Heart right ventricle (tissue), 16 donors: ENCODE measurements around the gene IL17B. TPM values are rescaled to one million over a fixed set of nuclear protein-coding genes. Genes with fewer than 3 reads are reported as not detected.

Experiments
- ATAC-seq, 8 donors: fragments of 200-7000 bp; cut with Tn5 transposase; one replicate each; pipeline ENCODE4 v1.9.1; 2020; ENCODE audit warnings: mild to moderate bottlenecking in 8 of 8, moderate library complexity in 8 of 8, moderate number of reproducible peaks in 1 of 8
- DNase-seq, 2 donors: peaks; one replicate each; pipeline ENCODE4 v3.0.0-alpha.2; 2020
- H3K27ac ChIP-seq, 10 donors: fragments of 200-600 bp; sonication (generic) in 2 of 10; one replicate each; pipeline versions ENCODE4 v1.5.0 to v1.8.0; 2020 to 2022; ENCODE audit warnings: mild to moderate bottlenecking in 3 of 10
- H3K27me3 ChIP-seq, 7 donors: fragments of 200-600 bp; one replicate each; pipeline ENCODE4 v1.8.0; 2021 to 2022; ENCODE audit warnings: mild to moderate bottlenecking in 2 of 7
- H3K36me3 ChIP-seq, 9 donors: fragments of 200-600 bp; sonication (generic) in 1 of 9; one replicate each; pipeline versions ENCODE4 v1.5.0 to v1.8.0; 2020 to 2022; ENCODE audit warnings: mild to moderate bottlenecking in 2 of 9
- H3K4me1 ChIP-seq, 9 donors: fragments of 200-600 bp; sonication (generic) in 1 of 9; one replicate each; pipeline versions ENCODE4 v1.5.0 to v1.8.0; 2020 to 2022; ENCODE audit warnings: mild to moderate bottlenecking in 4 of 9
- H3K4me3 ChIP-seq, 10 donors: fragments of 200-600 bp; sonication (generic) in 2 of 10; one replicate each; pipeline versions ENCODE4 v1.5.0 to v1.8.0; 2020 to 2022; ENCODE audit warnings: mild to moderate bottlenecking in 7 of 10, moderate library complexity in 2 of 10
- H3K9me3 ChIP-seq, 11 donors: fragments of 200-600 bp in 10 of 11; sonication (generic) in 2 of 11; one replicate each; pipeline versions ENCODE4 v1.5.0 to v1.8.0; 2013 to 2022; ENCODE audit warnings: mild to moderate bottlenecking in 2 of 11, control low read depth in 1 of 11, moderate library complexity in 1 of 11
- CTCF ChIP-seq, 9 donors: fragments of 200-600 bp; sonication (generic) in 2 of 9; IDR thresholded peaks; one replicate each; pipeline versions ENCODE4 v1.5.0 to v1.8.0; 2021 to 2022; ENCODE audit warnings: antibody characterized with exemption in 9 of 9, mild to moderate bottlenecking in 5 of 9, moderate library complexity in 1 of 9
- whole genome bisulfite sequencing, 2 donors: extraction: QIAGEN DNeasy Blood & Tissue Kit; methylation state at CpG; one replicate each; pipeline ENCODE4 v1.1.7; 2013; ENCODE audit warnings: inconsistent platforms in 1 of 2; 5-methylcytosine and 5-hydroxymethylcytosine counted together
- intact Hi-C, 10 donors: fragments of 100-400 bp; cut with DNase I; formaldehyde crosslinking; loops; one replicate each; pipeline versions ENCODE4 v1.11.1 to v1.14.2; 2022
- polyA plus RNA-seq, 2 donors: library from polyadenylated mRNA; stranded (reverse); fragments of 200-250 nt; gene quantifications; one replicate each; pipeline ENCODE4 v1.2.3, GENCODE V29; 2013
- total RNA-seq, 10 donors: library from RNA; stranded (reverse); fragmentation: NEBNext Ultra II Directional in 3 of 10; extraction: Animal tissue kit (Norgen Biotek cat#: 25700) in 3 of 10; gene quantifications; one replicate each; pipeline versions ENCODE4 v1.2.1 to v1.2.4, GENCODE V29; 2021 to 2023
- donor health status: Arrhythmogenic right ventricular cardiomyopathy.
- donor health status: ischemic (EF 13 %, LVEDD 7.1; RV severe dilation, severe dysfunction).
- donor health status: healthy with polysubstance abuse.
- donor health status: DM: no; HTN: yes; CAD: no.
- donor health status: DM: no; HTN: no; CAD: no.
- donor health status: ischemic (EF 25% LVEDD 6.9; RV normal size, moderate dysfunction).
- donor health status: ischemic (EF 25% LVEDD 5.7; RV mildly dilated, moderate dysfunction).
- donor health status: healthy.
- donor health status: DM: yes; HTN: yes; CAD: no.
- donor health status: Ischemic cardiomyopathy.
- donor health status: ischemic (EF 35%, LVEDD 5.7; RV mildly dilated, moderate dysfunction).
- donor health status: nonischemic (EF 11% LVEDD 7.7; RV severe dilation, severe dysfunction).
- donor health status: DM: yes; HTN: yes; CAD: no.
- donor health status: PGD.
- donor health status: ischemic (EF 29% LVEDD 5.4; RV normal size, mild dysfunction).
- donor health status: nonischemic (EF 23%, LVEDD 6.1; RV moderate dilation, normal function).

IL17B gene
- total and polyA plus RNA-seq, 12 donors = 0.44 to 0.83 (median 0.57) TPM; not detected in 9

- H3K9me3 ChIP-seq = no peaks in the 10 kb centered on the region
- DNase-seq = peak in 1 of 2 donors; percentile 62
- intact Hi-C loops = loop anchor here in 3 of 10 donors (2.0 to 5.0 kb wide), 2 partner anchors 34 to 35 kb away; no protein-coding TSS in a partner anchor
- peaks cover 9 to 81% (median 60%) of the 10 kb centered on the region in 9 donors for H3K4me1 ChIP-seq
- peak; percentile 8 to 41 (median 24) for ATAC-seq
- no peaks in the 10 kb centered on the region for H3K27me3 ChIP-seq
- no peaks in the 10 kb centered on the region for H3K36me3 ChIP-seq
- H3K4me3 ChIP-seq = no peak overlapping the region
- 27 to 31% methylated on average over 1 of the region's 1 CpG for WGBS, 2 donors
- TF ChIP-seq CTCF (IDR thresholded peaks at IDR 0.05) = no peak
- peak overlapping the region; percentile 40 to 95 (median 87) for H3K27ac ChIP-seq
Observed at GRCh38 chr5:149387982-149388381, 8.9 kb upstream of the IL17B start.

GRCh38 chr5:149387081-149387631 lies 8.1 kb upstream of the IL17B start:
- no peak for TF ChIP-seq CTCF (IDR thresholded peaks at IDR 0.05)
- Histone ChIP-seq H3K27me3 (no peaks in the 10 kb centered on the region), H3K27ac (peak overlapping the region; percentile 40 to 95 (median 87)), H3K4me3 (no peak overlapping the region), H3K9me3 (no peaks in the 10 kb centered on the region), H3K36me3 (no peaks in the 10 kb centered on the region), H3K4me1 (peaks cover 10 to 89% (median 67%) of the 10 kb centered on the region in 9 donors)
- peak in 2 of 8 donors; percentile 21 for ATAC-seq
- intact Hi-C loops = loop anchor here in 3 of 10 donors (2.0 to 5.0 kb wide), 2 partner anchors 35 to 36 kb away; no protein-coding TSS in a partner anchor
- no peak for DNase-seq
- 28 to 40% methylated on average over 9 of the region's 9 CpGs for WGBS, 2 donors

- DNase-seq (no peak), ATAC-seq (peak in 1 of 8 donors; percentile 16)
- 40 to 50% methylated on average over 5 of the region's 5 CpGs for WGBS, 2 donors
- H3K9me3 ChIP-seq = no peaks in the 10 kb centered on the region
- no peaks in the 10 kb centered on the region for H3K36me3 ChIP-seq
- H3K27me3 ChIP-seq = no peaks in the 10 kb centered on the region
- H3K27ac ChIP-seq = peak overlapping the region; percentile 53 to 95 (median 87)
- intact Hi-C loops = loop anchor here in 3 of 10 donors (2.0 to 5.0 kb wide), 2 partner anchors 36 to 37 kb away; no protein-coding TSS in a partner anchor
- H3K4me1 ChIP-seq = peaks cover 10 to 97% (median 76%) of the 10 kb centered on the region in 9 donors
- no peak for TF ChIP-seq CTCF (IDR thresholded peaks at IDR 0.05)
- no peak overlapping the region for H3K4me3 ChIP-seq
Observed at GRCh38 chr5:149386166-149386565, 7.1 kb upstream of the IL17B start.

- ATAC-seq (peak; percentile 52 to 83 (median 74)), DNase-seq (peak; percentile 52 to 82)
- Histone ChIP-seq H3K9me3 (no peaks in the 10 kb centered on the region), H3K27ac (peak overlapping the region; percentile 73 to 95 (median 90)), H3K27me3 (no peaks in the 10 kb centered on the region), H3K36me3 (no peaks in the 10 kb centered on the region), H3K4me3 (no peak overlapping the region), H3K4me1 (peaks cover 14 to 83% (median 65%) of the 10 kb centered on the region in 9 donors)
- no peak for TF ChIP-seq CTCF (IDR thresholded peaks at IDR 0.05)
- 30 to 47% methylated on average over 9 of the region's 9 CpGs for WGBS, 2 donors
- intact Hi-C loops = loop anchor here in 9 of 10 donors (2.0 to 5.0 kb wide), 5 partner anchors 47 to 184 kb away; no protein-coding TSS in a partner anchor
Observed at GRCh38 chr5:149383399-149383798, 4.3 kb upstream of the IL17B start.
